Large intestine (tissue), 3 donors: ENCODE data around the gene CCDC88C. TPM values are rescaled to one million over a fixed set of nuclear protein-coding genes. Genes with fewer than 3 reads are reported as not detected.

Experiments used
- DNase-seq, 2 donors: peaks; one replicate each; pipeline versions ENCODE4 v3.0.0 to v3.0.0-alpha.2; 2013
- H3K27ac ChIP-seq: one replicate; pipeline ENCODE4 v1.5.1; 2013; ENCODE audit warnings: low read length
- H3K27me3 ChIP-seq: 2 replicates; pipeline ENCODE4 v1.6.1; 2013; ENCODE audit warnings: low read length; ENCODE audit not compliant: control insufficient read depth, insufficient read depth
- H3K36me3 ChIP-seq: 2 replicates; pipeline ENCODE4 v1.6.1; 2013; ENCODE audit warnings: low read length; ENCODE audit not compliant: control insufficient read depth, insufficient read depth
- H3K4me1 ChIP-seq: one replicate; pipeline ENCODE4 v1.6.1; 2013; ENCODE audit warnings: low read length; ENCODE audit not compliant: control insufficient read depth, insufficient read depth
- H3K4me3 ChIP-seq: one replicate; pipeline ENCODE4 v1.5.1; 2013; ENCODE audit warnings: low read length
- H3K9me3 ChIP-seq: one replicate; pipeline ENCODE4 v1.6.1; 2013; ENCODE audit warnings: mild to moderate bottlenecking, low read depth, low read length, moderate library complexity; ENCODE audit not compliant: control insufficient read depth
- WGBS: methylation state at CpG from one replicate; pipeline ENCODE4 v1.1.5; 2013; ENCODE audit warnings: low lambda C conversion rate; ENCODE audit not compliant: insufficient coverage; 5-methylcytosine and 5-hydroxymethylcytosine counted together
- polyA plus RNA-seq: library from polyadenylated mRNA; unstranded; fragments of 120-200 nt; gene quantifications from one replicate; pipeline ENCODE4 v1.2.1, GENCODE V29; 2013

The CCDC88C gene
- polyA plus RNA-seq, 1 donor = 28.0 TPM

GRCh38 chr14:91297081-91297711 is 120.4 kb downstream of the CCDC88C start:
- Histone ChIP-seq H3K9me3 (no peaks in the 10 kb centered on the region), H3K4me3 (no peak overlapping the region), H3K27ac (no peak overlapping the region), H3K36me3 (peaks cover 62% of the 10 kb centered on the region), H3K4me1 (peaks cover 3% of the 10 kb centered on the region), H3K27me3 (no peaks in the 10 kb centered on the region)
- WGBS = no CpG with 5 or more reads among the region's 16 CpGs
- no peak for DNase-seq

- DNase-seq = no peak
- no peak overlapping the region for H3K4me3 ChIP-seq
- no peaks in the 10 kb centered on the region for H3K27me3 ChIP-seq
- H3K9me3 ChIP-seq = no peaks in the 10 kb centered on the region
- peaks cover 61% of the 10 kb centered on the region for H3K36me3 ChIP-seq
- peaks cover 3% of the 10 kb centered on the region for H3K4me1 ChIP-seq
- no peak overlapping the region for H3K27ac ChIP-seq
- WGBS = no CpG with 5 or more reads among the region's 23 CpGs
Observed at GRCh38 chr14:91295851-91296796, 121.5 kb downstream of the CCDC88C start.

- no peak for DNase-seq
- no CpG with 5 or more reads among the region's 17 CpGs for WGBS
- no peaks in the 10 kb centered on the region for H3K27me3 ChIP-seq
- H3K4me3 ChIP-seq = no peak overlapping the region
- H3K9me3 ChIP-seq = no peaks in the 10 kb centered on the region
- H3K36me3 ChIP-seq = peaks cover 67% of the 10 kb centered on the region
- no peak overlapping the region for H3K27ac ChIP-seq
- peaks cover under 1% of the 10 kb centered on the region for H3K4me1 ChIP-seq
Observed at GRCh38 chr14:91295276-91295845, 122.3 kb downstream of the CCDC88C start.

- WGBS = no CpG with 5 or more reads among the region's 7 CpGs
- no peak overlapping the region for H3K27ac ChIP-seq
- peaks cover 65% of the 10 kb centered on the region for H3K36me3 ChIP-seq
- no peak for DNase-seq
- no peaks in the 10 kb centered on the region for H3K27me3 ChIP-seq
- no peak overlapping the region for H3K4me3 ChIP-seq
- H3K9me3 ChIP-seq = no peaks in the 10 kb centered on the region
- H3K4me1 ChIP-seq = no peaks in the 10 kb centered on the region
Observed at GRCh38 chr14:91294153-91294552, 123.5 kb downstream of the CCDC88C start.

- 45% methylated on average over 5 of the region's 12 CpGs for WGBS
- no peaks in the 10 kb centered on the region for H3K27me3 ChIP-seq
- no peaks in the 10 kb centered on the region for H3K4me1 ChIP-seq
- H3K36me3 ChIP-seq = peaks cover 70% of the 10 kb centered on the region
- H3K4me3 ChIP-seq = no peak overlapping the region
- no peak overlapping the region for H3K27ac ChIP-seq
- DNase-seq = no peak
- no peaks in the 10 kb centered on the region for H3K9me3 ChIP-seq
Observed at GRCh38 chr14:91293281-91293680, 124.3 kb downstream of the CCDC88C start.

GRCh38 chr14:91292491-91292890 is 125.1 kb downstream of the CCDC88C start:
- 92% methylated on average over 2 of the region's 15 CpGs for WGBS
- no peaks in the 10 kb centered on the region for H3K9me3 ChIP-seq
- H3K4me3 ChIP-seq = no peak overlapping the region
- H3K27ac ChIP-seq = no peak overlapping the region
- H3K36me3 ChIP-seq = peaks cover 72% of the 10 kb centered on the region
- no peaks in the 10 kb centered on the region for H3K4me1 ChIP-seq
- no peak for DNase-seq
- H3K27me3 ChIP-seq = no peaks in the 10 kb centered on the region

GRCh38 chr14:91291786-91292405 is 125.7 kb downstream of the CCDC88C start:
- DNase-seq = no peak

GRCh38 chr14:91290986-91291385 is 126.6 kb downstream of the CCDC88C start:
- DNase-seq = no peak
- H3K27me3 ChIP-seq = no peaks in the 10 kb centered on the region
- H3K27ac ChIP-seq = no peak overlapping the region
- no CpG with 5 or more reads among the region's 10 CpGs for WGBS
- H3K4me1 ChIP-seq = no peaks in the 10 kb centered on the region
- H3K36me3 ChIP-seq = peaks cover 60% of the 10 kb centered on the region
- no peaks in the 10 kb centered on the region for H3K9me3 ChIP-seq
- H3K4me3 ChIP-seq = no peak overlapping the region

More at GRCh38 chr14:91291786-91292405, 125.7 kb downstream of the CCDC88C start:
- WGBS = no CpG with 5 or more reads among the region's 21 CpGs
- Histone ChIP-seq H3K4me1 (no peaks in the 10 kb centered on the region), H3K4me3 (no peak overlapping the region), H3K27ac (no peak overlapping the region), H3K36me3 (peaks cover 66% of the 10 kb centered on the region), H3K9me3 (no peaks in the 10 kb centered on the region), H3K27me3 (no peaks in the 10 kb centered on the region)

GRCh38 chr14:91289464-91289863 is 128.2 kb downstream of the CCDC88C start:
- Histone ChIP-seq H3K27ac (no peak overlapping the region), H3K9me3 (no peaks in the 10 kb centered on the region), H3K36me3 (peaks cover 59% of the 10 kb centered on the region), H3K27me3 (no peaks in the 10 kb centered on the region), H3K4me3 (no peak overlapping the region), H3K4me1 (no peaks in the 10 kb centered on the region)
- DNase-seq = no peak
- no CpG with 5 or more reads among the region's 4 CpGs for WGBS

- 98% methylated on average over 8 of the region's 28 CpGs for WGBS
- no peaks in the 10 kb centered on the region for H3K9me3 ChIP-seq
- H3K4me1 ChIP-seq = no peaks in the 10 kb centered on the region
- DNase-seq = no peak
- H3K27ac ChIP-seq = no peak overlapping the region
- H3K4me3 ChIP-seq = no peak overlapping the region
- H3K27me3 ChIP-seq = no peaks in the 10 kb centered on the region
- H3K36me3 ChIP-seq = peaks cover 58% of the 10 kb centered on the region
Observed at GRCh38 chr14:91288876-91289275, 128.7 kb downstream of the CCDC88C start.
